ENCODE data around the gene IL6ST. TPM values are rescaled to one million over a fixed set of nuclear protein-coding genes. Genes with fewer than 3 reads are reported as not detected.

Gene IL6ST
- polyA plus RNA-seq, 1 experiment: 167 TPM

DNA sequence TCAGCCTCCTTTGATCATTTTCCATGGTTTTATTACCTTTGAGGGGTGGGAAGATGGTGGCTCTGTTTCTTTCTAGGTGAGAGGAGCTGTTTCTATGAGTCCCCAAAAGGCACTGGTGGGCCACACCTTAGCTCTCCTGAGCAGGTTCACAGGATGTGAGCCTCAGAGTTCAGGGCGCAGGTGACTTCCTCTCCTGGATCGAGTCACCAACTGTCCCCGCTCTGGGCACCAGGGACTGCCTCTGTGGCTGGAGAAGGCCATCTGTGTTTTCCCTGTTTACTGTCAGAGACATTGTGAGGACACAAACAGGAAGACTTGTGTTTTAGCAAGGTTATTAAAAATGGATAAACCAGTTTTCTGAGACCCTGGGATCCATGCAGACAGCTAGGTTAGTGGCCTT, 75.1 kb downstream of the IL6ST start:
- no peak for DNase-seq (ENCODE audit: low read depth)
- H3K4me3 ChIP-seq (ENCODE audit: low read depth, low read length): no peak overlapping the region
- TF ChIP-seq, protein P1, sequence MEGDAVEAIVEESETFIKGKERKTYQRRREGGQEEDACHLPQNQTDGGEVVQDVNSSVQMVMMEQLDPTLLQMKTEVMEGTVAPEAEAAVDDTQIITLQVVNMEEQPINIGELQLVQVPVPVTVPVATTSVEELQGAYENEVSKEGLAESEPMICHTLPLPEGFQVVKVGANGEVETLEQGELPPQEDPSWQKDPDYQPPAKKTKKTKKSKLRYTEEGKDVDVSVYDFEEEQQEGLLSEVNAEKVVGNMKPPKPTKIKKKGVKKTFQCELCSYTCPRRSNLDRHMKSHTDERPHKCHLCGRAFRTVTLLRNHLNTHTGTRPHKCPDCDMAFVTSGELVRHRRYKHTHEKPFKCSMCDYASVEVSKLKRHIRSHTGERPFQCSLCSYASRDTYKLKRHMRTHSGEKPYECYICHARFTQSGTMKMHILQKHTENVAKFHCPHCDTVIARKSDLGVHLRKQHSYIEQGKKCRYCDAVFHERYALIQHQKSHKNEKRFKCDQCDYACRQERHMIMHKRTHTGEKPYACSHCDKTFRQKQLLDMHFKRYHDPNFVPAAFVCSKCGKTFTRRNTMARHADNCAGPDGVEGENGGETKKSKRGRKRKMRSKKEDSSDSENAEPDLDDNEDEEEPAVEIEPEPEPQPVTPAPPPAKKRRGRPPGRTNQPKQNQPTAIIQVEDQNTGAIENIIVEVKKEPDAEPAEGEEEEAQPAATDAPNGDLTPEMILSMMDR (IDR thresholded peaks at IDR 0.05; ENCODE audit: insufficient read depth, low read depth, low read length): no peak
- no peaks in the 10 kb centered on the region for H3K36me3 ChIP-seq (ENCODE audit: control insufficient read depth, insufficient read depth, low read length)
- ChIA-PET CTCF (interaction anchor here (0.6 kb wide), 1 partner anchor 101 kb away, joined by 3 read pairs; no protein-coding TSS in a partner anchor), POLR2A (no interaction called here)
- no peaks in the 10 kb centered on the region for H3K27me3 ChIP-seq (ENCODE audit: control insufficient read depth, insufficient read depth, low read length)

DNA sequence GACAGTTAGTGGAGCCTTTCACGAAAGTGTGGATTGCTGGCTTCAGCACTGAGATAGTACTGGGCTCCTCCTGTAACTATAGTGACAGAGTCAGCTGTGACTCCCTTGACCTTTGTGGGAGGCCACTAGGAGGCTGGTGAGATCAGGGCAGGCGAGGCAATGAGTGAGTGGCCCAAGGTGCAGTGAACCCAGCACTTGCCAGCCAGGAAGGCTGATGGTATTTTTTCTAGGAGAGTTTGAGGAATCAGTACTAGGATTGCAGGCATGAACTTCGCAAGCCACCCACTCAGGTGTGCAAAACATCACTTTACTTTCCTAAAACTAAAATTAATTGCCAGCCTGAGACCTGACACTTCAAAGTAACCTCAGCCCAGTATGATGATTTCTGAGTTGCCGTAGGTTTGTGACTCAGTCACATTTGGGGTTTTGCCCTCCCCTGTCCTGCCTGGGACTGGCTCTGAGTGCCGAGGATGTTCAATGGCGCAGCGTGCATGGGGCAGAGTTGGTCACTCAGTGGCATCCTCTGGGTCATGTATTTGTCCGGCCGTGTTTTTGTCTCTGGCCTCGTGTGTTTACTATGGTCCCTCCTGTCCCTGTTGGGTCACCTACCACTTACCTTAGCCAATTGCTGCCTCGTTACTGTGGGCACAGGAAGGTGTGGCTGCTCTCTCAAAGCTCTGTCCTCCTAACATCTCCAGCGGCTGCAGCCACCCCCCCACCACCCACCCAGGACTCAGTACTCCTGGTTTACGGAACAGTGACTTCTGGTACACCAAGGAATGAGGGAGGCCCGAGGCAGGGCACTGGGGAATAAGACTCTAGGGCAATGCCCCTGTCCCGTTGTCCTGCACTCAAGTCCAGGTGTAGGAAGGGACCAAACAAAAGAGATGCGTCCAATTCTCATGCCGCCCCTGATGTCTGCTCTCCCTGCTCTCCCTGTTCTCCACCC, 76.4 kb downstream of the IL6ST start:
- Histone ChIP-seq H3K36me3 (ENCODE audit: control insufficient read depth, insufficient read depth, low read length) (no peaks in the 10 kb centered on the region), H3K27me3 (ENCODE audit: control insufficient read depth, insufficient read depth, low read length) (no peaks in the 10 kb centered on the region), H3K4me3 (ENCODE audit: low read depth, low read length) (no peak overlapping the region)
- ChIA-PET POLR2A (no interaction called here), CTCF (no interaction called here)
- no peak for DNase-seq (ENCODE audit: low read depth)
- TF ChIP-seq, protein P1 (IDR thresholded peaks at IDR 0.05; ENCODE audit: insufficient read depth, low read depth, low read length): no peak

DNA sequence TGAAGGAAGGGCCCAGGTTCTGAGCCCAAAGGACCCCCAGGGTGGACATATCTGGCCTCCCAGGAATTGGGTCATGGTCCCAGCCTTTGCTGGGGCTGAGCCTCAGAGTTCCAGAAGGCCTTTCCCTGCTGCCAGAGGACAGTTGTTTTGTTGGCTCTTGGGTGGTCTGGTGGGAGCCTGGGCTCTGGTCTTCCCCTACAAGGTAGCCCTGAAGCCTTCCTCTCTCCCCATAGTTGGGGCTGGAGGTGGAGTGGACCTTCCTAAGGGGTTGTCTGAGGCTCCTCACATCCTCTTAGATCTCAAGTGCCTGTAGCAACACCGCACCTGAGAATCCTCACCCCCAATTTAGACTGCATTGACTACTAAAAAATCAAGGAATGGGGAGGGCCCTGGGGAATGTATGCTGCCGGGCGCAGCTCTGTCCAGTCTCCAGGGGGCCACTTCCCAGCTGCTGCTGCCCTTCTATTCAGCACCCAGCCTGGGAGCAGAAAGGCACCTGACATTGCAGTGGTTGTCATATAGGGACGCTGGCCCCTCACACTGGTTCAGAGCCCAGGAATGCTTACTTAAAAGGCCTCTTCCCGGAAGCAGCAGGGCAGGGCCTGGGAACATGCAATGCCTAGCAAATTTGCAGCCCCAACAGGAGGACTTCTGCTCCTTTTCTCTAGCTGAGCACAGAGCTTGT, 77.2 kb downstream of the IL6ST start:
- Histone ChIP-seq H3K36me3 (ENCODE audit: control insufficient read depth, insufficient read depth, low read length) (no peaks in the 10 kb centered on the region), H3K27me3 (ENCODE audit: control insufficient read depth, insufficient read depth, low read length) (no peaks in the 10 kb centered on the region), H3K4me3 (ENCODE audit: low read depth, low read length) (no peak overlapping the region)
- CTCF ChIA-PET: no interaction called here
- TF ChIP-seq, protein P1 (IDR thresholded peaks at IDR 0.05; ENCODE audit: insufficient read depth, low read depth, low read length): no peak
- POLR2A ChIA-PET: no interaction called here
- no peak for DNase-seq (ENCODE audit: low read depth)

DNA sequence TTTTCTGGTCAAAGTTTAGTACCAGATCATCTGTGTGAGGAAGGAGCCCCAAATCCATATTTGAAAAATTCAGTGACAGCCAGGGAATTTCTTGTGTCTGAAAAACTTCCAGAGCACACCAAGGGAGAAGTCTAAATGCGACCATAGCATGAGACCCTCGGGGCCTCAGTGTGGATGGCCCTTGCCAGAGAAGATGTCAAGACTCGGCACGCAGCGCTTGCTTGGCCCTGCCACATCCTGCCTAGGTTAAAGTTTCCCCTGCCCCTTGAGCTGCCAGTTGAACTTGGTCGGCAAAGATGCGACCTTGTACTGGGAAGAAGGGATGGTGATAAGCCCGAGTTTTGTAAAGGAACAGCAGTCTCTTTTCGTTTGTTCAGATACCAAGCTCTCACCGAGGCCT, 77.8 kb downstream of the IL6ST start:
- TF ChIP-seq, protein P1 (IDR thresholded peaks at IDR 0.05; ENCODE audit: insufficient read depth, low read depth, low read length): no peak
- Histone ChIP-seq H3K36me3 (ENCODE audit: control insufficient read depth, insufficient read depth, low read length) (no peaks in the 10 kb centered on the region), H3K4me3 (ENCODE audit: low read depth, low read length) (no peak overlapping the region), H3K27me3 (ENCODE audit: control insufficient read depth, insufficient read depth, low read length) (no peaks in the 10 kb centered on the region)
- DNase-seq (ENCODE audit: low read depth): no peak
- CTCF ChIA-PET: no interaction called here
- POLR2A ChIA-PET: no interaction called here

DNA sequence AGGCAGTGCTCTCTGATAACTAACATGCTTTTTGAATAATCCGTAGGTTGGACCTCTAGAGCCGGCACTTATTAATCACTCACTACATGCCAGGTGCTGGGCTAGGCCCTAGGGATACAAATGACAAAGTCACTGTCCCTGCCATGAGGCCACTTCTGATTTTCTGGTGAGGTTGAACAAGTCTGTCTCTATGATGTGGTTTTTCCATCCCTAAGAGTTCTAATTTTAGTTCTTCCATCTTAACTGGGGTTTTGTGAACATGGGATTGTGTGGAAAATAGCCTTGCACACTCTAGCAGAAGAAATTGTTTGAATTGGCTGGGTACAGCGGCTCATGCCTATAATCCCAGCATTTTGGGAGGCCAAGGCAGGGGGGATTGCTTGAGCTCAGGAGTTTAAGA, 79.0 kb downstream of the IL6ST start:
- ChIA-PET POLR2A (no interaction called here), CTCF (interaction anchor here (1.0 kb wide), 1 partner anchor 10 kb away, joined by 4 read pairs; no protein-coding TSS in a partner anchor)
- no peaks in the 10 kb centered on the region for H3K36me3 ChIP-seq (ENCODE audit: control insufficient read depth, insufficient read depth, low read length)
- no peaks in the 10 kb centered on the region; the same call in 1 of the 2 replicates for H3K27me3 ChIP-seq (ENCODE audit: control insufficient read depth, insufficient read depth, low read length)
- TF ChIP-seq, protein P1 (IDR thresholded peaks at IDR 0.05; ENCODE audit: insufficient read depth, low read depth, low read length): no peak
- DNase-seq (ENCODE audit: low read depth): no peak
- no peak overlapping the region for H3K4me3 ChIP-seq (ENCODE audit: low read depth, low read length)

Measured in BJ (cell line).